ENCODE data around the gene PTGR1.
A peak's percentile ranks its signal among the peaks of the same experiment; 100 is the strongest.
"Not testable (repeated sequence)": the region's sequence is repeated elsewhere in the genome, so short reads cannot be mapped to it uniquely, and the experiment has no call there.

Gene PTGR1

GRCh38 chr9:111599092-111599954 is at the start of gene PTGR1:
Gene PTGR1 (minus strand): TSS chr9:111599647. CDS start chr9:111597422, 2,225 bp downstream.
- no peak for DNase-seq (ENCODE audit: low read depth in 1 of 2, low spot score in 1 of 2)

GRCh38 chr9:111649016-111649415 is 49.6 kb upstream of the PTGR1 start:
- no peak for DNase-seq (ENCODE audit: low read depth in 1 of 2, low spot score in 1 of 2)

GRCh38 chr9:111648066-111648465 is 48.6 kb upstream of the PTGR1 start:
- no peak for DNase-seq (ENCODE audit: low read depth in 1 of 2, low spot score in 1 of 2)

GRCh38 chr9:111646417-111646816 is 47.0 kb upstream of the PTGR1 start:
- DNase-seq (ENCODE audit: low read depth in 1 of 2, low spot score in 1 of 2): no peak

GRCh38 chr9:111645806-111646205 is 46.4 kb upstream of the PTGR1 start:
- no peak for DNase-seq (ENCODE audit: low read depth in 1 of 2, low spot score in 1 of 2)

GRCh38 chr9:111644195-111644772 is 44.8 kb upstream of the PTGR1 start:
- no peak for DNase-seq (ENCODE audit: low read depth in 1 of 2, low spot score in 1 of 2)

- no peak for DNase-seq (ENCODE audit: low read depth in 1 of 2, low spot score in 1 of 2)
These were observed 38.0 kb upstream of the PTGR1 start for GRCh38 chr9:111637421-111637950.

GRCh38 chr9:111634860-111635259 is 35.4 kb upstream of the PTGR1 start:
- DNase-seq (ENCODE audit: low read depth in 1 of 2, low spot score in 1 of 2): no peak

- no peak for DNase-seq (ENCODE audit: low read depth in 1 of 2, low spot score in 1 of 2)
These were observed 33.9 kb upstream of the PTGR1 start for GRCh38 chr9:111633389-111633736.

GRCh38 chr9:111632695-111633388 is 33.4 kb upstream of the PTGR1 start:
- no peak for DNase-seq (ENCODE audit: low read depth in 1 of 2, low spot score in 1 of 2)

- no peak for DNase-seq (ENCODE audit: low read depth in 1 of 2, low spot score in 1 of 2)
These were observed 32.6 kb upstream of the PTGR1 start for GRCh38 chr9:111632060-111632459.

GRCh38 chr9:111631214-111631971 is 31.9 kb upstream of the PTGR1 start, which contains the start of gene DNAJC25:
Gene DNAJC25 (plus strand): TSS chr9:111631334. CDS start chr9:111631408, 74 bp downstream.
- peak; percentile 88 to 95 for DNase-seq (ENCODE audit: low read depth in 1 of 2, low spot score in 1 of 2)

GRCh38 chr9:111630964-111631213 is 31.4 kb upstream of the PTGR1 start:
- DNase-seq (ENCODE audit: low read depth in 1 of 2, low spot score in 1 of 2): no peak

- DNase-seq (ENCODE audit: low read depth in 1 of 2, low spot score in 1 of 2): no peak
These were observed 30.9 kb upstream of the PTGR1 start for GRCh38 chr9:111630182-111630963.

GRCh38 chr9:111628411-111628810 is 29.0 kb upstream of the PTGR1 start:
- no peak for DNase-seq (ENCODE audit: low read depth in 1 of 2, low spot score in 1 of 2)

- DNase-seq (ENCODE audit: low read depth in 1 of 2, low spot score in 1 of 2): no peak
These were observed 28.0 kb upstream of the PTGR1 start for GRCh38 chr9:111627260-111627963.

GRCh38 chr9:111622626-111623025 is 23.2 kb upstream of the PTGR1 start:
- DNase-seq (ENCODE audit: low read depth in 1 of 2, low spot score in 1 of 2): no peak

- DNase-seq (ENCODE audit: low read depth in 1 of 2, low spot score in 1 of 2): no peak
These were observed 22.5 kb upstream of the PTGR1 start for GRCh38 chr9:111621895-111622480.

- not testable (repeated sequence) for DNase-seq (ENCODE audit: low read depth in 1 of 2, low spot score in 1 of 2)
These were observed 17.9 kb upstream of the PTGR1 start for GRCh38 chr9:111617349-111617748.

GRCh38 chr9:111615928-111616327 is 16.5 kb upstream of the PTGR1 start:
- no peak for DNase-seq (ENCODE audit: low read depth in 1 of 2, low spot score in 1 of 2)
